OCI-M1 (cell line): ENCODE measurements around the gene FBXO17.

Source experiments
- DNase-seq: peaks from one replicate; lab custom pipeline; 2025; lab: John Stamatoyannopoulos, UW

Gene FBXO17

GRCh38 chr19:38915329-38916321 lies 59.9 kb downstream of the FBXO17 start:
- no peak for DNase-seq

DNA sequence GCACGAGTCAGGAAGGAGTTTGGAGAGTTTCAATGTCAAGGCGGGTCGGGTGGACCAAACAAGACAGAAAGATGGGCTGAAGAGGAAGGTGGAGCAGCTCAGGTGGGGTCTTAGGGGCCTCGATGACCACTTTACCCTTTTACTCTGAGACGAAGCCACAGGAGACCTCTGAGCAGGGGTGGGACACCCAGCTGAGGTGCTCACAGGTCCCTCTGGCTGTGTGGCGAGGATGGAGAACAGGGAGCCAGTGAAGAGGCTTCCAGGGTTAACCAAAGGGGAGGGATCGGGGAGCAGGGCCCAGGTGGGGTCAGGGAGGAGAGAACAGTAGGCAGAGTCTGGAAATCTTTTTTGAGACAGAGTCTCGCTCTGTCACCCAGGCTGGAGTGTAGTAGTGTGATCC lies 61.6 kb downstream of the FBXO17 start:
- no peak for DNase-seq

GRCh38 chr19:38912600-38913514 lies 62.7 kb downstream of the FBXO17 start:
- DNase-seq = peak; percentile 15

GRCh38 chr19:38911388-38912001 lies 64.0 kb downstream of the FBXO17 start:
- no peak for DNase-seq

GRCh38 chr19:38910488-38910887 lies 65.1 kb downstream of the FBXO17 start:
- DNase-seq = no peak

GRCh38 chr19:38908911-38909310 lies 66.6 kb downstream of the FBXO17 start:
- DNase-seq = no peak

GRCh38 chr19:38907670-38908069 lies 67.9 kb downstream of the FBXO17 start:
- DNase-seq = no peak

GRCh38 chr19:38907227-38907626 lies 68.3 kb downstream of the FBXO17 start:
- no peak for DNase-seq

GRCh38 chr19:38905620-38906019 lies 69.9 kb downstream of the FBXO17 start:
- DNase-seq = no peak

- DNase-seq = no peak
These were observed 70.7 kb downstream of the FBXO17 start for GRCh38 chr19:38904581-38905539.

GRCh38 chr19:38901683-38902082 lies 73.9 kb downstream of the FBXO17 start:
- DNase-seq = no peak

DNA sequence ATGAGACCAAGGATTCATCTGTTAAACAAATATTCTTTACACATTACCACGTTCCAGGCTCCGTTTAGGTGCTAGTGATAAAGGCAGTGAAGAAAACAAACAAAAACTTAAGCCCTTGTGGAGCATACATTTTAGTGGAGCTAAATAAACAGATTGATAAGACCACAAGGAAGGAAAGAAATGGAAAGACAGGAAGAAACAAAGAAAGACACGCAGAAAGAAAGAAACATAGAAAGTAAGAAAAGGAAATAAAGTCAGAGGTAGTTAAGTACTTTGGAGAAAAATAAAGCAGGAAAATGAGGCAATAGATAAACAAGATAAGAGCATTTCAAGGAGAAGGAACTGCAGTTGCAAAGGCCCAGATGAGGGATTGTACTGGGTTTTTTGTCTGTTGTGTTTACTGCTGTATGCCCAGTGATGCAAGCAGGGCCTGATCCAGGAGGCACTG lies 74.8 kb downstream of the FBXO17 start:
- DNase-seq = peak; percentile 46

- no peak for DNase-seq
These were observed 75.3 kb downstream of the FBXO17 start for GRCh38 chr19:38900202-38900629.

DNA sequence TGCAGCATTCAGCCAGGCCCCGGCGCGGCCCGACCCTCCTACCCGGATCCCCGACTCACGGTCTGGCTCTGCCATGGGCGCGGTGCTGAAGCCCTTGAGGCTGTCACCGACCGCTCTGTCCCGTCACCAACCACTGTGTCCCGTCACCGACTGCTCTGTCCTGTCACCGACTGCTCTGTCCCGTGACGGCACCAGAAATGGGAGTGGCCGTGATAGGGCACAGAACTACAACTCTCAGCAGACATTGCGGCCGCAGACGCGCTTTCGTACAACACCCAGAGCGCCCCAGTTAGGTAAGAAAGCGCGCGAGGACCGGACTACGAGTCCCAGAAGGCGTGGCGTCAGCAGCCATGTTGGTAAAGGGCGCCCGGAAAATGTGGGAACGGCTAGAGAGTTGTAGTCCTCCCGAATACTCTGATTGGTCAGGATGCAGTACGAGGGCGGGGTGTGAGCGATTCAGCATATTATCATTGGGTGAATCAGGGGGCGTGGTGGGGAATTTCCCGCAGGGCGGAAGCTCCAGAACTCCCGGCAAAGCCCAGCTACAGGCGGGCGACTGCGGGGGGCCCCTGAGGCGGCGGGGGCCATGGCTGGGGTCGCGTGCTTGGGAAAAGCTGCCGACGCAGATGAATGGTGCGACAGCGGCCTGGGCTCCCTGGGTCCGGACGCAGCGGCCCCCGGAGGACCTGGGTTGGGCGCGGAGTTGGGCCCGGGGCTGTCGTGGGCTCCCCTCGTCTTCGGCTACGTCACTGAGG lies 75.9 kb downstream of the FBXO17 start, which contains the start of the genes NFKBIB and SIRT2:
TSS of gene NFKBIB (plus strand) at position 523 of the 755 bp plus-strand sequence. CDS start at position 587, 64 bp downstream.
TSS of gene SIRT2 (minus strand) at position 172 of the 755 bp plus-strand sequence. CDS start at position 75, 97 bp downstream.
- peak; percentile 100 for DNase-seq

DNA sequence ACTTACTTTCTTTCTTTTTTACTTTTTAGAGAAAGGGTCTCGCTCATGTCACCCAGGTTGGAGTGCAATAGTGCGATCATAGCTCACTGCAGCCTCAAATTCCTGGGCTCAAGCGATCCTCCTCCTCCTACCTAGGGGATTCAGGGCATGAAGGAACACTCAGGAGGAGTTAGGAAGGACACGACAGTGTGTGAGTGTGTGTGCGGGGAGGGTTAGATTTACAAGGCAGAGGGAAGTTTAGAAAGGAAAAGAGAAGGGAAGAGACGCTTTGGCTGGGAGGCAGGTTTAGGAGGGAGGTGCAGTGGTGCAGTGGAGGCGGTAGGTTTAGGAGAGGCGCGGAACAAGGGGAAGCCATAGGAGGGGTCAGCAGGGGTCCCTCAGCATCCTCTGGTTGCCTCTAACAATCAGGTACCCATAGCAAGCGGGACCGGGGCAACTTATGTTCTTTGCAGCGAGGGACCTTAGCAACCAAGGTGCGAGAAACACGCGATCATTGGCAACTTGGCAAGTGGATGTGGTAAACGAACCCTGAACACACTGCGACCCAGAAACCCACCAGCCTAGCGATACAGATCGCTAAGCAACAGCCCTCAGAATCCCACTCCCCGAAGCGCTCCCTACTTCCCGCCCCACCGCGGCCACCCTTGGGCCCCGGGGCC lies 76.6 kb downstream of the FBXO17 start:
- peak; percentile 41 for DNase-seq

- DNase-seq = no peak
These were observed 80.6 kb downstream of the FBXO17 start for GRCh38 chr19:38894968-38895367.

GRCh38 chr19:38893341-38893771 lies 82.2 kb downstream of the FBXO17 start:
- DNase-seq = no peak

DNA sequence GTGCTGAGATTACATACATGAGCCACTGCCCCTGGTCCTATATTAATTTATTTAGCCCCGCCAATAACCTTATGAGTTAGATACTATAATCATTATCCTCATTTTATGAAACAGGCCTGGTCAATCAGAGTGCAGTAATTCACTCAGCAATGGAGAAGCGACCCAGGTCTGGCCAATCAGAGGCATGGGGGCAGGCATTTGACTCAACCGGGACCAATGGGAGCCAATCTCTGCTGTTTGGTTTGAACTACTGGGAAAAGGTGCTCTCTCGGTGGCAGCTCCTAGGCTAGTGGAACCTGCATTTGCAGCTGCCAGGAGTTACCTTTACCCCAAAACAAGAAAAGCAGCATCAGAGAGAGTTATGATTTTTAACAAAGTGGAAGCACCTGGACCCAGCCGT lies 82.7 kb downstream of the FBXO17 start:
- DNase-seq = no peak

GRCh38 chr19:38891771-38892170 lies 83.8 kb downstream of the FBXO17 start:
- no peak for DNase-seq
